Measurements from ENCODE around the gene ROCK2.

ROCK2 gene

GRCh38 chr2:11344342-11344955 lies at the start of gene ROCK2:
TSS of gene ROCK2 (minus strand) at chr2:11344636. CDS start at chr2:11344136, 500 bp downstream.
- DNase-seq, result peak; percentile 62 to 74

- DNase-seq, result no peak
These were observed 49.3 kb upstream of the ROCK2 start for GRCh38 chr2:11393711-11394236.

GRCh38 chr2:11391942-11392266 lies 47.5 kb upstream of the ROCK2 start:
- no peak for DNase-seq

- no peak for DNase-seq
These were observed 45.9 kb upstream of the ROCK2 start for GRCh38 chr2:11390399-11390658.

DNA sequence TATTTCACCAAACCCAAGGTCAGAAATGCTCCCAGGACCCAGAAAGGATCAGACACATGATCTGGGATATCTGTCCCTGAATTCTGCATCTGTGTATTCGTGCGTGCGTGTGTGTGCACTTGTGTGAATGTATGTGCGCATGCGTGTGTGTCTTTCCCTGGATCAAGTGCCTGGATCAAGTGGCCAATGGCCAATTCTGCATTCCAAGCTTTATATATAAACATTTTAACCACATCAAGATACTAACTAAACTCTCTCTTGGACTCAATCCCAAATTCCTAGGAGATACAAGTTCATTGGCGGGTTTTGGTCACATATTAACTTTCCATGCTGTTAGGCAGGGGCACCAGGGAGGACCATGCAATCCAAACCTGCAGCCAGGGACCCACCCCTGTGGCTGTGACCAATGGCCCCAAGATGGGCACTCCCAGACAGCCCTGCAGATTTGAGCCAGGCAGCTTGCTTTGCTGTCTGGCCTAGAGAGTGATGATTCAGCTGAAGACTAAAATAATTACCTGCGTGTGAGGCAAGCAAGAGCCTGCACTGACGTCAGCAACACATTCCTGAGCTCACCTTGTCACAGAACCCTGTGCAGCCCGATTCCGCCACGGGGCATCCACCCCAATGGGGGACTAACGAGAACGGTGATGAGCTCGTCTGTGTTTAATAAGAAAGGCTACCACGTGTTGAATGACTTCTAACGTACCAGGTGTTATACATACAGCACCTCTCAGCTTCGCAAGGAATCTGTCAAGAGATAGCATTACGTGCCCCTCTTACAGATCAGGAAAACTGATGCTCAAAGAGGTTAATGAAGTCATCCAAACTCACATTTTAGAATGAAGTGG lies 45.3 kb upstream of the ROCK2 start:
- DNase-seq, result no peak

DNA sequence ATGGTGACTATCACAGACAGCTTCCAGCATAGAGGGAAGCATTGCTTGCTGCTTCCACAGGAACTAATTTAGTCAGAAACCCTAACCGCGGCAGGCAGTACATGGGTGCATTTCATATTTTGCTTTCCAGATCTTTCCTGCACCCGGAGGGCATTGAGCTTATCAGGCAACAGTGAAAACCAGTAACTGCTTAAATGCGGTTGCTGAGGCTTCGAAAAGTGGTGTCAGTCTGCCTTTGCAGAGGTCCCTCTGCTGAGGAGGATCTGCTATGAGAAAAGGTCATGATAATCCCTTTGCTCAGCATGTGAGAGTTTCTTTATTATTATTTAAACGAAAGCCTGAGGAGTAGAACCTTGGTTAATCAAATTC lies 44.6 kb upstream of the ROCK2 start:
- DNase-seq, result no peak

DNA sequence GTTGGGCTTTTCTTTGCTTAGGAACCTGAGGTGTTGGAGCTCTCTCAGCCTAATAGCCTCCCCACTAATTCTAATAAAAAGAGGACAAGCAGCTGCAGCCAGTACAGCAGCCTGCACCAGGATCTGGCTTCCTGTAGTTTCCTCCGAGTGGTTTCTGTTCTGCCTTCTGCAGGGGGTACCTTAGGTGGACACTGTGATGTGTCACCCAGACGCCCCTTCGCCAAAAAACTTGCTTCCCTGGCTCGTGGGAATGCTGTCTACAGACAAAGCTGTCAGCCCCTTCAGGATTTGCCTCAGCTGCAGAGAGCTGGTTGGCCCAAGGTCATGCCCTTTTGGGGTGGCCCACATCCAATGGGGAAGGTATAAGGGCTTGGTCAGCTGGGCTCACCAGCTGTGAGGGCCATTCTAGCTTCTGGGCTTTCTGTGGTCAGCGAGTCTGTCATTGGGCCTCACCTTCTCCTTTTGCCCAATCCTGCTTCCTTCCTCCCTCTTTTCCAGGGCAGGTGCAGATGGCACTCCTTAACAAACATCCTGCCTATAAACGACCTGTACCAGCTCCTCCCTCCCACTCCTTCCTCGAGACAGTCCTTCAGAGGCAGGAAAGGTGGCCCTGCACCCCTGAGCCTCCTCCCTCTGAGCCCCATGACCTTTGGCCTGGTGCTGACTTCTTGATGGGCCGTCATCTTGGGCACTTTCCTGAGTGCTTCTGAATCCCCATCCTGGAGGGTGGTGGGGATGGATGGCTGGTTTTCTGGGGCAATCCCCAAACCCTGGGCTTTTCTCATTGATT lies 44.0 kb upstream of the ROCK2 start:
- no peak for DNase-seq

DNA sequence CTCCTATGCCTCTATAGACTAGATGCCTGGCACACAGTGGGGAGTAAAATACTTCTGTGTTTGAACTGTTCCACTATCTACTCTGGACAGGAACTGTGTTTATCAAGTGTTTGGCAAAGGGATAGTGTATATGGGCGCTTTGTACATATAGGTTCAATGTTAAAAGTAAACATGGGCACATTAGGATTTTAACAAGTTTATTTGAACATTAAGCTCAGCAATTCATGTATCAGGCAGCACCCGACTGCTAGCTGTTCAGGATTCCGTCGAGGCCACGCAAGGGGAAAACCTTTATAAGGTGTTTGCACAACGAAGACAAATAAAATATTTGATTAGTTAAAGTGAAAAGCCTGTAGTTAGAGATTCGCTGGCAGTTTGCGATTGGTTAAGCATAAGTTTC lies 43.4 kb upstream of the ROCK2 start:
- DNase-seq, result no peak

- DNase-seq, result no peak
These were observed 42.6 kb upstream of the ROCK2 start for GRCh38 chr2:11387100-11387390.

DNA sequence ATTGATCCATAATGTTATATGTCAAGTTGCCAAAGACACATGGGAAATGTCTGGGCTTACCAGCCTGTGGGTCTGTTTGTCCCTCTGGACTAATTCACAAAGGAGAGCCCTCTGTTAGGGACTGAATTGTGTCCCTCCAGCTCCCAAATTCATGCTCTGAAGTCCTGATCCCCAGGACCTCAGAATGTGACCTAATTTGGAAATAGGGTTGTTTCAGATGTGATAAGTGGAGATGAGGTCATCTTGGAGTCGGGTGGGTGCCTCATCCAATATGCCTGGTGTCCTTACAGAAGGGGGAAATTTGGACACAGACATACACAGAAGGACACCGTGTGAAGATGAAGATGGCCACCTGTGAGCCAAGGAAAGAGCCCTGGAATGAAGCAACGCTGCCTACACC lies 41.4 kb upstream of the ROCK2 start:
- DNase-seq, result no peak

DNA sequence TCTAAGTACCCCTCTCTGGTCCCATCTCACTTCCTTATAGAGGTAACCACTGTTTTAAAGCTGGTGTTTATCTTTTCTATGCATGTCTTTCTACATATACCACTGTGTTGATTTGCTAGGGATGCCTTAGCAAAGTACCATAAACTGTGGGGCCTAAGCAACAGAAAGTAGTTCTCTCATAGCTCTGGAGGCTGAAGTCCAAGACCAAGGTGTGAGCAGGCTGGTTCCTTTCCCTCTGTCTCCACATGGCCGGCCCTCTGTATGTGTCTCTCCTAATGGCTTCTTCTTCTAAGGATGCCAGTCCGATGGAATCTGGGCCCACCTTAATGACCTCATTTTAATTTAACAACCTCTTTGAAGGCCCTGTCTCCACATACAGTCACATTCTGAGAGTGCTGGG lies 40.8 kb upstream of the ROCK2 start:
- no peak for DNase-seq

DNA sequence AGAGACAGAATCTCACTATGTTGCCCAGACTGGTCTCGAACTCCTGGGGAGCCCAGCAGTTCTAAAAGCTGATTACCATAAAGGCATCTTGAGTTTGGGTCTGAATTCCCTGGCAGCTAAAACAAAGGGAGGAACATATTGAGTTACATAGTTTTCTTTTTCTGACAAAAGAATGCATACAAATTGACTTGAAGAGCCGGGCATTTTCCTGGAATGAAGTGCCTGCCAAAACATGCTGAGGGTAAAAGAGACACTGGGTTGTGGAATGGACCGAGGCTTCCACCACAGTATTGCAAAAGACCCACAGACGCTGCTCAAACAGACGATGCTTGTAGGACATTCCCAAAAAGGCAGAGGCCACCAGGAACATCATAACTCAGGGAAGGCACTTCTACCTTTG lies 35.1 kb upstream of the ROCK2 start:
- DNase-seq, result no peak

GRCh38 chr2:11377928-11378545 lies 33.6 kb upstream of the ROCK2 start:
- DNase-seq, result no peak

DNA sequence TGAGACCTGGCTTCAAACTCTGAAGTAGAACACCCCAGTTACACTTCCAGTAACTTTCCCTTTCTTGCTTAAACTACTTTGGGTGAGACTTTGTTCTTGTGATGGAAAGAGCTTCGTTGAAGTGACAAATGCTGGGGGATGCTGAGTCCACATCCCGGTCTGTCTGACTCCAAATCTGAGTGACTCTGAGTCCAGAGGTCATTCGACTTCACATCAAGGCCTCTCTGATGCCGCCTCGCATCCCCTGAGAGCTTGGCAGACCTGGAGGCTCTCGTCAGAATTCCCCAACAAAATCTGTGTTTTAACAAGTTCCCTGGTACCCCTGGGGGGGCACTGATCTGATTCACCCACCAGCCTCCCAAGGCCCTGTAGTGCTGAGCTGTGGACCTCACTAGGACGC lies 31.6 kb upstream of the ROCK2 start:
- DNase-seq, result no peak

GRCh38 chr2:11375689-11376027 lies 31.2 kb upstream of the ROCK2 start:
- no peak for DNase-seq

GRCh38 chr2:11375025-11375688 lies 30.7 kb upstream of the ROCK2 start:
- DNase-seq, result no peak

GRCh38 chr2:11373096-11373495 lies 28.7 kb upstream of the ROCK2 start:
- no peak for DNase-seq

- no peak for DNase-seq
These were observed 26.9 kb upstream of the ROCK2 start for GRCh38 chr2:11371092-11371937.

- no peak for DNase-seq
These were observed 26.1 kb upstream of the ROCK2 start for GRCh38 chr2:11370377-11371091.

GRCh38 chr2:11368059-11368572 lies 23.7 kb upstream of the ROCK2 start:
- DNase-seq, result no peak

DNA sequence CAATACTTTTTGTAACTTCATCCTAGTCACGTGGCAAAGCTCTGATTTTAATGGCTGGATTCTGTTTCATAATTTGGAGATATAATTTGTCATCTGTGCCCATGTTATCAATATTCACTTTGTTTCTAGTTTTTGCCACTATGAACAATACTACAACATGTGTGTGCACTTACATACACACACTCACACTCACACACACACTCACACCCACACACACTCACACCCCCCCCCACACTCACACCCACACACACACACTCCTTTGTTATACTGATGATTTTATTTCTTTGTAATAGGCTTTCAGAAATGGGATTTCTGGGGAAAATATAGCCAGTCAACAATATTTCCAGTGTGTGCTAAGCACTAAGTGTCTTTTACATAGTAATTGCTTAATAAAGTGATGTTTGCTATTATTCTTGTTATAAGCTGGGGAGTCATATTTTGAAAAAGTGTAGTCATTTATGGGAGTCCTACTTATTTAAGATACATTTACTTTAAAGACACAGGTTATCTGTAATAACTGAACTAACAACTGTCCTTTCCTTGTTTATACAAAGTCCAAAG lies 22.8 kb upstream of the ROCK2 start:
- DNase-seq, result no peak
